BE2C (cell line): ENCODE results near the gene KRTAP10-2.
"Not testable (repeated sequence)": the region's sequence is repeated elsewhere in the genome, so short reads cannot be mapped to it uniquely, and the experiment has no call there.

Source experiments
- DNase-seq: peaks from one replicate; pipeline ENCODE4 v3.0.0-alpha.2; 2020
- H3K27me3 ChIP-seq: fragments of 250-450 bp; sonication (Bioruptor Pico); 2 replicates; pipeline ENCODE4 v1.5.1; 2020; ENCODE audit warnings: mild to moderate bottlenecking
- H3K36me3 ChIP-seq: fragments of 250-450 bp; sonication (Bioruptor Pico); 2 replicates; pipeline ENCODE4 v1.5.1; 2020; ENCODE audit warnings: mild to moderate bottlenecking
- H3K4me1 ChIP-seq: fragments of 250-450 bp; sonication (Bioruptor Pico); 2 replicates; pipeline ENCODE4 v1.5.1; 2020
- H3K4me3 ChIP-seq: 2 replicates; pipeline ENCODE4 v1.5.1; 2011; ENCODE audit warnings: low read depth, low read length
- H3K9me3 ChIP-seq: fragments of 250-450 bp; sonication (Bioruptor Pico); 2 replicates; pipeline ENCODE4 v1.5.1; 2020
- CTCF ChIP-seq: IDR thresholded peaks from 2 replicates; pipeline ENCODE4 v1.5.1; 2012; ENCODE audit warnings: mild to moderate bottlenecking, low read depth, low read length

The KRTAP10-2 gene

GRCh38 chr21:44568261-44568660 is 17.0 kb upstream of the KRTAP10-2 start:
- DNase-seq = no peak
- Histone ChIP-seq H3K36me3 (no peaks in the 10 kb centered on the region), H3K27me3 (peaks cover 6% of the 10 kb centered on the region), H3K9me3 (no peaks in the 10 kb centered on the region), H3K4me3 (no peak overlapping the region), H3K4me1 (no peaks in the 10 kb centered on the region)
- TF ChIP-seq CTCF = no peak

- DNase-seq = no peak
- TF ChIP-seq CTCF = no peak
- Histone ChIP-seq H3K4me3 (no peak overlapping the region), H3K9me3 (no peaks in the 10 kb centered on the region), H3K4me1 (no peaks in the 10 kb centered on the region), H3K27me3 (no peaks in the 10 kb centered on the region; the same call in 1 of the 2 replicates), H3K36me3 (no peaks in the 10 kb centered on the region)
Observed at GRCh38 chr21:44567481-44568171, 16.3 kb upstream of the KRTAP10-2 start.

- H3K9me3 ChIP-seq = no peaks in the 10 kb centered on the region
- DNase-seq = no peak
- no peaks in the 10 kb centered on the region for H3K4me1 ChIP-seq
- H3K27me3 ChIP-seq = no peaks in the 10 kb centered on the region; the same call in 1 of the 2 replicates
- no peaks in the 10 kb centered on the region for H3K36me3 ChIP-seq
- no peak overlapping the region for H3K4me3 ChIP-seq
- no peak for TF ChIP-seq CTCF
Observed at GRCh38 chr21:44566403-44566802, 15.1 kb upstream of the KRTAP10-2 start.

- DNase-seq = no peak
Observed at GRCh38 chr21:44564886-44565598, 13.7 kb upstream of the KRTAP10-2 start.

GRCh38 chr21:44564099-44564498 is 12.8 kb upstream of the KRTAP10-2 start:
- Histone ChIP-seq H3K9me3 (no peaks in the 10 kb centered on the region), H3K36me3 (no peaks in the 10 kb centered on the region), H3K4me3 (no peak overlapping the region), H3K27me3 (no peaks in the 10 kb centered on the region; the same call in 1 of the 2 replicates), H3K4me1 (no peaks in the 10 kb centered on the region)
- no peak for TF ChIP-seq CTCF
- no peak for DNase-seq

More at GRCh38 chr21:44564886-44565598, 13.7 kb upstream of the KRTAP10-2 start:
- no peaks in the 10 kb centered on the region for H3K36me3 ChIP-seq
- no peak overlapping the region for H3K4me3 ChIP-seq
- H3K4me1 ChIP-seq = no peaks in the 10 kb centered on the region
- no peak for TF ChIP-seq CTCF
- H3K27me3 ChIP-seq = no peaks in the 10 kb centered on the region; the same call in 1 of the 2 replicates
- H3K9me3 ChIP-seq = no peaks in the 10 kb centered on the region

- Histone ChIP-seq H3K4me1 (no peaks in the 10 kb centered on the region), H3K36me3 (no peaks in the 10 kb centered on the region), H3K4me3 (no peak within 1 kb of the TSS), H3K27me3 (peaks cover 37% of the 10 kb centered on the region), H3K9me3 (no peaks in the 10 kb centered on the region)
- TF ChIP-seq CTCF = no peak
- no peak for DNase-seq
Observed at GRCh38 chr21:44558695-44559094, 7.4 kb upstream of the KRTAP10-2 start, which contains the start of gene KRTAP10-3. Gene KRTAP10-3 (minus strand): TSS chr21:44558795. CDS start chr21:44558715, 80 bp downstream.

- DNase-seq, H3K4me3 ChIP-seq, H3K4me1 ChIP-seq, H3K36me3 ChIP-seq, H3K9me3 ChIP-seq: not testable (repeated sequence)
- H3K27me3 ChIP-seq = peaks cover 41% of the 10 kb centered on the region
Observed at GRCh38 chr21:44558329-44558675, 7.0 kb upstream of the KRTAP10-2 start.
